AG09319 (cell line): ENCODE data around the gene STX8.

ENCODE experiments used
- DNase-seq: peaks from one replicate; pipeline ENCODE4 v3.0.0-alpha.2; 2010; ENCODE audit warnings: low read depth; ENCODE audit errors: extremely low read depth
- CTCF ChIP-seq: IDR thresholded peaks from 2 replicates; pipeline ENCODE4 v1.5.1; 2011; ENCODE audit warnings: low read depth, mild to moderate bottlenecking, inconsistent platforms, low read length, moderate library complexity

STX8 gene

GRCh38 chr17:9475101-9475658 lies 100.4 kb downstream of the STX8 start:
- TF ChIP-seq CTCF: no peak

GRCh38 chr17:9473711-9474110 lies 101.9 kb downstream of the STX8 start:
- no peak for TF ChIP-seq CTCF
- DNase-seq: no peak

More at GRCh38 chr17:9475101-9475658, 100.4 kb downstream of the STX8 start:
- no peak for DNase-seq

- no peak for TF ChIP-seq CTCF
- no peak for DNase-seq
Measured at GRCh38 chr17:9472541-9472940, 103.1 kb downstream of the STX8 start.

- no peak for DNase-seq
- no peak for TF ChIP-seq CTCF
Measured at GRCh38 chr17:9472094-9472493, 103.5 kb downstream of the STX8 start.

DNA sequence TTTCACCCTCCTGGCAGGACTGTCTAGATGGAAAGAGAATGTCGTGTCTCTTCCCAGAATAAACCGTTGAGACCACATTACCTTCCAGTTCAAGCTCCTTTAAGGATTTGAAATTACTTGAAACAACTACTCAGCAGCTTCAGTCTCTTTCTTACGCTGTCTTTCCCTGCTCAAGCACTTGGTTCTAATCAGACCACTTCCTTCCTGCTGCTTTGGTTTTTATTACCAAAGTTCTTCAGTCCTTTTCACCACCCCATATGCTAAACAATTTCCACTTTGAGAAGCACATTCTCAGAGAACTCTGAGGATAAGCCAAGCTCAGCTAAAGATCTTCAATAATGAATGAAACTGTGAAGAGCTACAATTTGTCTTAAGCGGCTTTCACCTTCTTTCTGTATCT lies 105.4 kb downstream of the STX8 start:
- no peak for DNase-seq
- no peak for TF ChIP-seq CTCF

GRCh38 chr17:9468937-9469336 lies 106.7 kb downstream of the STX8 start:
- no peak for DNase-seq
- no peak for TF ChIP-seq CTCF

GRCh38 chr17:9468532-9468931 lies 107.1 kb downstream of the STX8 start:
- no peak for TF ChIP-seq CTCF
- no peak for DNase-seq
